GM10266 (cell line): Measurements from ENCODE around the gene SEM1.

Experiments used
- DNase-seq: peaks from one replicate; pipeline ENCODE4 v3.0.0; 2012; ENCODE audit errors: extremely low spot score
- TF ChIP-seq, protein P1 (sequence below): IDR thresholded peaks from 2 replicates; pipeline ENCODE4 v1.5.1; 2012; ENCODE audit warnings: mild to moderate bottlenecking, low read depth; ENCODE audit not compliant: control insufficient read depth, insufficient read depth; ENCODE audit errors: missing control alignments

SEM1 gene

DNA sequence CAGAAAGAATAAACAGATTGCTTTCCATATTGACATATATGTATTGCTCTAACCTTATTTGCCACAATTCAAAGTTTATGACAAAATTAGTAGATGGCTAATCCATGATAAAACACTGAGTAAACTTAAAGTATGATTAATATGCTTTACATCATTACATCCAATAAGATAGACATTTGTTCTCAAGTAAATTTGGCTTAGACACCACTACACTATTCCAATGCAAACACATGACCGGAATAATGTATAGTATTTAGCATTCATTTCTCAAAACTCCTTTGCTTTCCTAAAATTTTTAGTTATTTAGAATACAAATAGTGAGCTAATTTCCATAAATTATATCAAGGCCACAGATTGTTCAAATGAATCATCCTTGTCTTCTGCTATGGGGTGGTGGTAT is 20.2 kb downstream of the SEM1 start:
- TF ChIP-seq, protein P1, sequence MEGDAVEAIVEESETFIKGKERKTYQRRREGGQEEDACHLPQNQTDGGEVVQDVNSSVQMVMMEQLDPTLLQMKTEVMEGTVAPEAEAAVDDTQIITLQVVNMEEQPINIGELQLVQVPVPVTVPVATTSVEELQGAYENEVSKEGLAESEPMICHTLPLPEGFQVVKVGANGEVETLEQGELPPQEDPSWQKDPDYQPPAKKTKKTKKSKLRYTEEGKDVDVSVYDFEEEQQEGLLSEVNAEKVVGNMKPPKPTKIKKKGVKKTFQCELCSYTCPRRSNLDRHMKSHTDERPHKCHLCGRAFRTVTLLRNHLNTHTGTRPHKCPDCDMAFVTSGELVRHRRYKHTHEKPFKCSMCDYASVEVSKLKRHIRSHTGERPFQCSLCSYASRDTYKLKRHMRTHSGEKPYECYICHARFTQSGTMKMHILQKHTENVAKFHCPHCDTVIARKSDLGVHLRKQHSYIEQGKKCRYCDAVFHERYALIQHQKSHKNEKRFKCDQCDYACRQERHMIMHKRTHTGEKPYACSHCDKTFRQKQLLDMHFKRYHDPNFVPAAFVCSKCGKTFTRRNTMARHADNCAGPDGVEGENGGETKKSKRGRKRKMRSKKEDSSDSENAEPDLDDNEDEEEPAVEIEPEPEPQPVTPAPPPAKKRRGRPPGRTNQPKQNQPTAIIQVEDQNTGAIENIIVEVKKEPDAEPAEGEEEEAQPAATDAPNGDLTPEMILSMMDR: no peak
- no peak for DNase-seq

DNA sequence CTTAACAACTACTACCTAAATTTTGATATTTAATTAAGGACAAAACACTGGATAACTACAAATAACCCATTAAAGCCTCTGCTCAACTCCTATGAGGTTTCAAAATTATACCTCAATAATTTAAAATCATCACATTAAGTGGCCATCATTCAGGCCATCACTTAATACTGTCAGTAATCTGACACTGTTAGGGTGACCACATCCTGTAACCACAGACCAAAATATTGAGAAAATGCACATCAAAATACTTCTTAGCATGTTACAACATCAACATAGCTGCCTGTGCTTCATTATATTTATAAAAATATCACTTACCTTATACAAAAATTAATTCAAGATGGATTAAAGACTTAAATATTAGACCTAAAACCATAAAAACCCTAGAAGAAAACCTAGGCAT is 23.3 kb downstream of the SEM1 start:
- no peak for DNase-seq
- TF ChIP-seq, protein P1: no peak

DNA sequence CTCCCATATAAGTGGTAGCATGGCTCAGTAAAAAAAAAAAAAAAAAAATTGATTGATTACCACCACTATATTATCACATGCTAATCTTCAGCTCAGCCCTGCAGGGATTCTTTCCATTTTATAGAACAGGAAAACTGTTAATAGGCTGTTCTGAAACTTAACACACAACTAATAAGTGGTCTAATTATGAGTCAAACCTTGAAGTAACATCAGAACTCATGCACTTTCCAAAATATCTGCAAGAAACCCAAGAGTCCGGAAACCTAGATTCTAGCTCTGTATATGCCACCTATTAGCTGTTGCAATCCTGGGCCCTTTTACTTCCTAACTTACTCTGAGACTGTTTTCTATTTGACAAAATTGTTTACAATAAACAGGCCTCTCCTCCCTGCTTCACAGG is 23.9 kb downstream of the SEM1 start:
- TF ChIP-seq, protein P1: no peak
- no peak for DNase-seq

DNA sequence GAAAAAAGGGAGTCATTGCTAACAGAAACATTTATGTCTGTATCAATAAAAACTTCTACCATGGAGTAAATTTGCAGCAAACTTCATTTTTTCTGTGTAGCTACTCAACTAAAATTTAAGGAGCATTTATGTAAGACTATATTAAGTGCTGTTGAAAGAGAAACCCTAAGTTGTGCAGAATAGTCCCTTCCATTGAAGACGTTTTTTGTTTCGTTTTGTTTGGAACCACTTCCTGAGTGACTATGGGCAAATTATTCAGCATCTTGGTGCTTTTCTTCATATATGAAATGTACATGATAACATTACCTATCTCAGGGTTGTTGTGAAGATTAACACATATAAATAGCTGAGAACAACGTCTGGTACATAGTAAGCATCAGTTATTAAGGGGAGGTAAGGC is 24.3 kb downstream of the SEM1 start:
- no peak for DNase-seq
- TF ChIP-seq, protein P1: no peak

DNA sequence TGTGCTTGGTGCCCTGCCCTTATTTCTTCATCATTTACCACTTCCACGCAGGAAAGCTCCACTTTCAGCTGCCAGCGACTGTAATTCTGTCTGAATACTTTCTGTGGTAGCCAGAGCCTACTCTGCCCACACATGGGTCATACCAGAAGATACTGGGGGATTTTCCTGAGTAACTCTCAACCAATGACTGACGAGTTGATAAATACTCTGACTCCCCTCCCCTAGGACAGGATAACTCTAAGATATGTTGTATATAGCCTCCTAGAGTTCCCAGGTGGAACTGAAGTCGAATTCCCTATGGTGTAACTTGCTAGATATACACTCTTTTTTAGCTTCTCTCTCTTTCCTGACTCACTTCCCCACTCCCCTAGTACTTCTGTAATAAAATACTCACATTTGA is 29.8 kb downstream of the SEM1 start:
- no peak for DNase-seq
- TF ChIP-seq, protein P1: no peak

DNA sequence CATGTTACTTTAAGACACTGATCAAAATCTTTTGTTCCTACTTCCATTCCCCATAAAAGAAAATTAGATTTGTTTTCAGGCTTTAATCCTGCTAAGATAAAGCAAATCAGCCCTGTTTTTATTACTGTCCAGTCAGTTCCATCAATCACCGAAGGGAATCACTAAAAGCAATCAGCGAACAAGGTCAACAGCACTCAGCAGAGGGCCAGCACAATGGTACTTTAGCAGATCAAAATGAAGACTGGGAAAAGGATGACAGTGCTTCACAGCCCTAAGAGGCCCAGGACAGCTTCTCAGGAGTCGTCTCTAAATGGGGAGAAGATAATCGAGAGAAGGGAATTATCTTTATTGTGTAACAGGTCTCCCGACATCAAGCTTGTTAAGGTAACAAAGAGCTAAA is 32.7 kb downstream of the SEM1 start:
- TF ChIP-seq, protein P1: no peak
- DNase-seq: no peak

DNA sequence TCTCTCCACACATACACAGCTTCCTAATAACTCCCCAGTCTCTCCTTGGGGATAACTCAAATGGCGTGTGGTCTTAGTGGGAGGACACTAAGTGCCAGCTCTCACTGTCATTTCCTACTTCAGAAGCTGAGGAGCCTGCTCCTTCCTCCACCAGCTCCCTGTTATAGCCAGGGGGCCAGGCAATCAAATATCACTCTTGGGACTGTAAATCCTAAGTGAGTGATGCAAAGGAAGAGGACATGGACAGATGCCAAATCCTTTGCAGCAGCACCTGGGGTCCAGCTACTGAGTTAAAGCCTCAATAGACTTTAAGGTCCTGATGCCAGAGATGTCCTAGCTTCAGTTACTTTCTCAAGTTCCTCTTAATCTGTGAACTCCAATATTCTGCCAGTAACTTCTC is 34.1 kb downstream of the SEM1 start:
- TF ChIP-seq, protein P1: no peak

More for the DNA sequence above, 34.1 kb downstream of the SEM1 start:
- no peak for DNase-seq
